Liver (tissue), 3 donors: Measurements from ENCODE around the gene ADK.

ENCODE experiments used
- CTCF ChIP-seq: fragments of 150-350 bp; IDR thresholded peaks from 2 replicates; pipeline ENCODE4 v1.5.1; 2017; ENCODE audit warnings: improper control_type of control experiment, low read depth, low read length; ENCODE audit not compliant: missing input control
- EGR1 ChIP-seq, 2 donors: IDR thresholded peaks; 2 replicates each; pipeline ENCODE4 v1.6.1; 2016 to 2018; ENCODE audit warnings: antibody characterized with exemption in 2 of 2, low read depth in 2 of 2
- GABPA ChIP-seq, 2 donors: IDR thresholded peaks in 1 of 2; conservative IDR thresholded peaks in 1 of 2; 2 replicates each; pipeline ENCODE4 v1.6.1; 2016; ENCODE audit warnings: antibody characterized with exemption in 2 of 2, mild to moderate bottlenecking in 1 of 2, moderate library complexity in 1 of 2
- RAD21 ChIP-seq, 2 donors: IDR thresholded peaks; 2 replicates each; pipeline ENCODE4 v1.6.1; 2016; ENCODE audit warnings: antibody characterized with exemption in 2 of 2, mild to moderate bottlenecking in 2 of 2
- REST ChIP-seq: IDR thresholded peaks from 2 replicates; pipeline ENCODE4 v1.6.1; 2016; ENCODE audit warnings: antibody characterized with exemption, mild to moderate bottlenecking
- YY1 ChIP-seq: IDR thresholded peaks from 2 replicates; pipeline ENCODE4 v1.6.1; 2016; ENCODE audit warnings: antibody characterized with exemption, mild to moderate bottlenecking
- ZBTB33 ChIP-seq: IDR thresholded peaks from 2 replicates; pipeline ENCODE4 v1.6.1; 2016; ENCODE audit warnings: antibody characterized with exemption
- donor health status: healthy.
- donor health status: healthy.

- TF ChIP-seq CTCF: no peak
- TF ChIP-seq GABPA (IDR thresholded peaks at IDR 0.05 in 1 of 2, conservative IDR thresholded peaks at IDR 0.05 in 1 of 2): no peak
- TF ChIP-seq RAD21 (IDR thresholded peaks at IDR 0.05): no peak
- no peak for TF ChIP-seq YY1
- TF ChIP-seq ZBTB33: no peak
- TF ChIP-seq EGR1 (IDR thresholded peaks at IDR 0.05; ENCODE audit: low read depth in 2 of 2): no peak
- no peak for TF ChIP-seq REST
Measured at GRCh38 chr10:74691164-74691563, 540.1 kb downstream of the ADK start.
